Ishikawa (cell line): ENCODE results near the gene CES4A.

Source experiments
- EP300 ChIP-seq: IDR thresholded peaks from 2 replicates; pipeline ENCODE4 v1.6.1; 2012; ENCODE audit warnings: borderline replicate concordance
- REST ChIP-seq: IDR thresholded peaks from 2 replicates; pipeline ENCODE4 v1.6.1; 2012; ENCODE audit warnings: low read depth, mild to moderate bottlenecking

GRCh38 chr16:67001726-67002125, 13.3 kb downstream of the CES4A start:
- TF ChIP-seq REST (no peak), EP300 (no peak)
